Erythroblast (primary cell): ENCODE results near the gene RTN4RL1.

Experiments
- GATA1 ChIP-seq: IDR thresholded peaks from 2 replicates; pipeline ENCODE4 v1.6.1; 2011; ENCODE audit warnings: low read depth, mild to moderate bottlenecking, control low read depth, low read length, moderate library complexity
- POLR2A ChIP-seq: IDR thresholded peaks from 2 replicates; pipeline ENCODE4 v1.6.1; 2011; ENCODE audit warnings: mild to moderate bottlenecking, low read length

DNA sequence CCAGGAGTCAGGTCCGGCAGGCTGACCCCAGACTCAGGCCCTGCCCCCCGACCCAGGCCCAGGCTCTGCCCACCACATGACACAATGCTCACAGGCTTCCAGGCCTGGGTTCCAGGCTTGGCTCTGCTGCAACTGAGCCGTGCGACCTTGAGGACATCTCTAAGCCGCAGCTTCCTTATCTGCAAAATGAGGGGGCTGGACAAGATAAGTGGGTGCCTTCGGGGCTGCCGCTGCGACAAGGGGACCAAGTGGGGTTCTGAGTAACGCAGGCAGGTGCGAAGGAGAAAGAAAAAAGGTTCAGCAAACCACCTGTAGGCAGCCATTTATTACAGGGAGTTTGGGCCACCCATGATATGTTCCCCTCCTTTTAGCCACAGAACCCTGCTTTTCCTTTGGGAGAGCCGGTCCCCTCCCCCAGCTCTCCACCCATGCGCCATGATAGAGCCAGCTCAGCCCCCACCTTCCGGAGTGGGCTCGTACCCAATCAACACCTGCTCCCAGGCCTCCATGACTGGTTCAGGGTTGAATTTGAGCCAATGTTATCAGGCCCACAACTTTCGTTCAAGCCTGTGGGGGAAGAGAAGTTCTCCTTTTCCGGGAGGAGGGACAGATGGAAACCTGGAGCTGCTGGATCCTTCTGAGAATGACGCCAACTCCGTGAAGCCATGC lies 38.2 kb downstream of the RTN4RL1 start:
- TF ChIP-seq POLR2A: no peak
- no peak for TF ChIP-seq GATA1
